ENCODE results near the gene CAST. TPM values are rescaled to one million over a fixed set of nuclear protein-coding genes. Genes with fewer than 3 reads are reported as not detected.

CAST gene
- total RNA-seq, 1 experiment from 2014 or later = 52.3 TPM

DNA sequence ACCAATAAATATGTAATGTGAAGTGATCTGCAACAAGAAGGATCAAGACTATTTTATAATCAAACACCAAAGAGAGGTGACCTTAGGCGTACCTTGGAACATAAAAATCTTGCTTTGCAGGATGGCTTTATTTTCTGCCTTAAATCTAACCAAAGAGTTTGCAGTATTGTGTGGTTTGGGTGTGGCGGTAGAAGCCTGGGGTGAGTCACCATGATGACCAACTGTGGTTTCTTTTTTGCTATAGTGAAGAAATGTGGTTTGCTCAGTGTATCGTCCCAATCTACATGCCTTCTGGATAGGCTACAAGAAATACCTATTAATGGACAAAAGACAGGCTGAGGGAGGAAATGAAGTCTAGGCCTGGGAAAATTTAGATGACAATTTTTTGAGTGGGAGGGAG lies 5.1 kb upstream of the CAST start:
- Histone ChIP-seq H3K27ac (ENCODE audit: insufficient read length, low read depth, low read length) (no peak overlapping the region), H3K4me2 (ENCODE audit: insufficient read depth, insufficient read length, low read length) (no peak overlapping the region)

More for the DNA sequence above, 5.1 kb upstream of the CAST start:
- H3K79me1 ChIP-seq (ENCODE audit: insufficient read depth, low read depth, low read length, poor library complexity, severe bottlenecking) = no peaks in the 10 kb centered on the region
- Mint-ChIP-seq H3K36me3 (ENCODE audit: insufficient read depth in 1 of 3, low read depth in 3 of 3) (no peaks in the 10 kb centered on the region), H3K27me3 (ENCODE audit: low read depth) (peaks cover 32% of the 10 kb centered on the region), H3K4me1 (peaks cover 31% of the 10 kb centered on the region in 2 experiments), H3K4me3 (no peak overlapping the region), H3K9me3 (no peaks in the 10 kb centered on the region; a peak in 1 of 5 replicates), H3K27ac (no peak overlapping the region)
- no peak overlapping the region for H3T11ph ChIP-seq (ENCODE audit: low read length)
- H3K56ac ChIP-seq (ENCODE audit: insufficient read length, low read depth, low read length) = no peak overlapping the region
- no peak overlapping the region for H4K5ac ChIP-seq (ENCODE audit: insufficient read length, low read depth, low read length)
- H3K4ac ChIP-seq (ENCODE audit: low read depth, low read length) = no peak overlapping the region
- H2BK12ac ChIP-seq (ENCODE audit: insufficient read length, low read depth, low read length) = no peak overlapping the region
- WGBS (ENCODE audit: extremely low coverage, insufficient read length, low lambda C conversion rate) = no CpG with 5 or more reads among the region's 3 CpGs
- no peak overlapping the region for H2AK5ac ChIP-seq (ENCODE audit: insufficient read length, low read length)
- no peaks in the 10 kb centered on the region for H3K79me2 ChIP-seq (ENCODE audit: insufficient read depth, low read length)
- DNase-seq = no peak
- H3K4me1 ChIP-seq (ENCODE audit: insufficient read depth, low read length) = no peaks in the 10 kb centered on the region; the same call in 1 of the 2 replicates
- peaks cover 8% of the 10 kb centered on the region; the same call in 1 of the 2 replicates for H3K27me3 ChIP-seq (ENCODE audit: insufficient read depth, low read length)
- H3K23ac ChIP-seq (ENCODE audit: insufficient read length, low read depth, low read length) = no peak overlapping the region
- no peak overlapping the region for H2AFZ ChIP-seq (ENCODE audit: low read length)
- H2BK15ac ChIP-seq (ENCODE audit: low read depth, low read length) = no peak overlapping the region
- no peaks in the 10 kb centered on the region for H3K9me3 ChIP-seq (ENCODE audit: control insufficient read depth, low read depth, low read length)
- H4K20me1 ChIP-seq (ENCODE audit: control insufficient read depth, insufficient read depth, insufficient read length) = no peaks in the 10 kb centered on the region
- no peak overlapping the region for H3K9ac ChIP-seq (ENCODE audit: extremely low read depth, insufficient read length, low read length)
- H2BK5ac ChIP-seq (ENCODE audit: insufficient read length, low read length) = no peak overlapping the region
- no peak overlapping the region for H4K91ac ChIP-seq (ENCODE audit: insufficient read length, low read depth, low read length)
- no peak overlapping the region for H2BK20ac ChIP-seq (ENCODE audit: low read depth, low read length, poor library complexity, severe bottlenecking)
- peaks cover 10% of the 10 kb centered on the region for H3K23me2 ChIP-seq (ENCODE audit: insufficient read length, low read depth, low read length, poor library complexity, severe bottlenecking)
- H4K8ac ChIP-seq (replicated peaks; ENCODE audit: insufficient read length, low read depth, low read length) = no peak overlapping the region
- no peak overlapping the region for H3K14ac ChIP-seq (ENCODE audit: insufficient read depth, low read length)
- no peak overlapping the region for H2BK120ac ChIP-seq (ENCODE audit: low read depth, low read length, poor library complexity, severe bottlenecking)
- H3K18ac ChIP-seq (ENCODE audit: insufficient read length, low read depth, low read length) = no peak overlapping the region
- TF ChIP-seq, protein P1, sequence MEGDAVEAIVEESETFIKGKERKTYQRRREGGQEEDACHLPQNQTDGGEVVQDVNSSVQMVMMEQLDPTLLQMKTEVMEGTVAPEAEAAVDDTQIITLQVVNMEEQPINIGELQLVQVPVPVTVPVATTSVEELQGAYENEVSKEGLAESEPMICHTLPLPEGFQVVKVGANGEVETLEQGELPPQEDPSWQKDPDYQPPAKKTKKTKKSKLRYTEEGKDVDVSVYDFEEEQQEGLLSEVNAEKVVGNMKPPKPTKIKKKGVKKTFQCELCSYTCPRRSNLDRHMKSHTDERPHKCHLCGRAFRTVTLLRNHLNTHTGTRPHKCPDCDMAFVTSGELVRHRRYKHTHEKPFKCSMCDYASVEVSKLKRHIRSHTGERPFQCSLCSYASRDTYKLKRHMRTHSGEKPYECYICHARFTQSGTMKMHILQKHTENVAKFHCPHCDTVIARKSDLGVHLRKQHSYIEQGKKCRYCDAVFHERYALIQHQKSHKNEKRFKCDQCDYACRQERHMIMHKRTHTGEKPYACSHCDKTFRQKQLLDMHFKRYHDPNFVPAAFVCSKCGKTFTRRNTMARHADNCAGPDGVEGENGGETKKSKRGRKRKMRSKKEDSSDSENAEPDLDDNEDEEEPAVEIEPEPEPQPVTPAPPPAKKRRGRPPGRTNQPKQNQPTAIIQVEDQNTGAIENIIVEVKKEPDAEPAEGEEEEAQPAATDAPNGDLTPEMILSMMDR (conservative IDR thresholded peaks at IDR 0.05) = no peak

All from H9 (cell line).